GM19099 (cell line): Measurements from ENCODE around the gene RPL27.

Source experiments
- POLR2A ChIP-seq: IDR thresholded peaks from 3 replicates; pipeline ENCODE4 v1.6.1; 2011; ENCODE audit warnings: low read depth; ENCODE audit not compliant: insufficient read length; ENCODE audit errors: extremely low read depth

Gene RPL27

GRCh38 chr17:42989141-42989540 is 9.1 kb upstream of the RPL27 start:
- TF ChIP-seq POLR2A, result no peak

GRCh38 chr17:42989726-42990652 is 8.2 kb upstream of the RPL27 start:
- no peak for TF ChIP-seq POLR2A

- TF ChIP-seq POLR2A, result no peak
Observed at GRCh38 chr17:42991471-42991870, 6.7 kb upstream of the RPL27 start.

GRCh38 chr17:42992872-42993271 is 5.3 kb upstream of the RPL27 start:
- no peak for TF ChIP-seq POLR2A

- TF ChIP-seq POLR2A, result no peak
Observed at GRCh38 chr17:42997390-42997983, 732 bp upstream of the RPL27 start.

- TF ChIP-seq POLR2A, result no peak
Observed at GRCh38 chr17:42999003-42999525, 845 bp downstream of the RPL27 start.

- TF ChIP-seq POLR2A, result no peak
Observed at GRCh38 chr17:43003542-43004172, 5.4 kb downstream of the RPL27 start.

GRCh38 chr17:43006639-43007551 is 8.7 kb downstream of the RPL27 start, which contains the start of gene IFI35:
Gene IFI35, plus strand, starts transcription at chr17:43006784. Its CDS starts 164 bp downstream, at chr17:43006948.
- peak; percentile 86 for TF ChIP-seq POLR2A

- no peak for TF ChIP-seq POLR2A
Observed at GRCh38 chr17:43010667-43011308, 12.6 kb downstream of the RPL27 start.

GRCh38 chr17:43011728-43012472 is 13.7 kb downstream of the RPL27 start:
- TF ChIP-seq POLR2A, result no peak

GRCh38 chr17:43013296-43013695 is 15.1 kb downstream of the RPL27 start:
- TF ChIP-seq POLR2A, result no peak

GRCh38 chr17:43014020-43014648 is 15.9 kb downstream of the RPL27 start:
- no peak for TF ChIP-seq POLR2A
